Fibroblast of skin of abdomen (primary cell): ENCODE results near the gene ZFAND2B.

Experiments used
- DNase-seq: peaks from one replicate; pipeline ENCODE4 v3.0.0-alpha.2; 2013

ZFAND2B gene

DNA sequence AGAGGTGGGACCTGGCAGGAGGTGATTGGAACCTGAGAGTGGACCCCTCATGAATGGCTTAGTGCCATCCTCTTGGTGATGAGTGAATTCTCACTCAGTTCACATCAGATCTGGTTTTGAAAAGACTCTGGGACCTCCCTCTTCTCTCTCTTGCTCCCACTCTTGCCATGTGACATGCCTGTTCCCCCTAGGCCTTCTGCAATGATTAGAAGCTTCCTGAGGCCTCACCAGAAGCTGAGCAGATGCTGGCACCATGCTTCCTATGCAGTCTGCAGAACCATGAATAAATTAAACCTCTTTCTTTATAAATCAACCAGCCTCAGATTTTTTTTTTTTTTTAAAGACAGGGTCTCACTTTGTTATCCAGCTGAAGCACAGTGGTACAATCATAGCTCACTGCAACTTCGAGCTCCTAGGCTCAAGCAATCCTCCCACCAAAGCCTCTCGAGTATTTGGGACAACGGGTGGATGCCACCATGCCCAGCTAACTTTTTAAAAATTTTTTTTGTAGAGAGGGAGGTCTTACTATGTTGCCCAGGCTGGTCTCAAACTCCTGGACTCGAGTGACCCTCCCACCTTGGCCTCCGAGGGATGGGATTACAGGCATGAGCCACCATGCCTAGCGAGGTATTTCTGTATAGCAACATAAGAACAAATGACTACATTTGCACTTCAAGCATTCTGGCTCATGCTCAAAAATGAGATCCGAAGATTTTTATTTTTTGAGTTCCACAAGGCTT lies 2.0 kb upstream of the ZFAND2B start:
- no peak for DNase-seq

- DNase-seq, result no peak
Observed at GRCh38 chr2:219205165-219205538, 1.4 kb upstream of the ZFAND2B start.

- DNase-seq, result no peak
Observed at GRCh38 chr2:219205981-219206327, 628 bp upstream of the ZFAND2B start.

DNA sequence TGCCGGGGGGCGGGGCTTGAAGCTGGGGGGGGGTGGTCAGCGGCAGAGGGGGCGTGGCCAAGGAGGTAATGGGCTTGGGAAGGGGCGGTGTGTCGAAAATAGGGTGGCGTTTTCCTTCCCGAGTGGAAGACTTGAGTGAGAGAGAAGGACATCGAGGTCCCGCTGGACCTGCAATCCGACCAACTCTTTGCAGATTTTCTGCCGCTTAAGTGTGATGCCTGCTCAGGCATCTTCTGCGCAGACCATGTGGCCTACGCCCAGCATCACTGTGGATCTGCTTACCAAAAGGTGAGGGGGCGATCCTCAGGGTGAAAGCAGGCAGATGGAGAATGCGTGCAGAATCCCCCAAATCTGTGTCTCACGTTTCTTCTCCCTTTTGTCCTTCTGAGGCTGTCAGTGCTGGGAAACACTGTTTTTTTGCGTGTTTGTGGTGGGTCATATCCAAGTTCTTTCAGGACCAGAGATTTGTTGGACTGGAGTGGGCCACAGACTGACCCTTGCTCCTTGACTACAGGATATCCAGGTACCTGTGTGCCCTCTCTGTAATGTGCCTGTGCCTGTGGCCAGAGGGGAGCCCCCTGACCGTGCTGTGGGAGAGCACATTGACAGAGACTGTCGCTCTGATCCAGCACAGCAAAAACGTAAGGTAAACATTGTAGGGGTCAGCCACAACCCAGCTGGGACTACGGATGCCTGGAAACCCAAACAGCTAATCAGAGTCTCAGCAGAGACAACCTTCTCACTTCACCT lies 727 bp downstream of the ZFAND2B start:
- no peak for DNase-seq

GRCh38 chr2:219207884-219208740 lies 1.5 kb downstream of the ZFAND2B start:
- peak; percentile 29 for DNase-seq

GRCh38 chr2:219209236-219210195 lies 2.9 kb downstream of the ZFAND2B start:
- DNase-seq, result no peak

DNA sequence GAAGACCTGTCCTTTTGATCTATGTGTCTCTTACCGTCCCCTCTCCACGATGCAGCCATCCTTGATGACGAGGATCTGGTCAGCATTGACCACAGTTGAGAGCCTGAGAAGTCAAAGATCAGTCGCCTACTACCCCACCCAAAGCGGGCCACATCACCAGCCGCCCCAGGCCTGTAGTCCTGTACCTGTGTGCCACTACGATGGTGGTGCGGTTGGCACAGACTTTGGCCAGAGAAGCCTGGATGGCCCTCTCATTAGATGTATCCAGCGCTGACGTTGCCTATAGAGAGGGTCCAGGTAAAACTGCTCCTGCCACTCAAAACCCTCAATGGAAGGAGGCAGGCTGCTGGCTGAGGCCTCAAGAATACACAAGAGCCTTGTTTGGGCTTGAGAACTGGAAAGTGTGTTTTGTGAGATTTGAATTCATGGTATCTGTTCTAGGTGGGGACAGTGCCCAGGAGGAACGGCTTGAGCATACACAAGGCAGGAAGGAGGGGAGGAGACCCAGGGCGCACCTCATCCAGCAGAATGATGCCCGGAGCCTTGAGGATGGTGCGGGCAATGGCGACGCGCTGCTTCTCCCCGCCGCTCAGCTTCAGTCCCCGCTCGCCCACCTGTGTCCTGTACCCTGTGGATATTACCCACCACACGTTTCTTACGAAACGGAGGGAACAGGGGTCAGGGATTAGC lies 3.8 kb downstream of the ZFAND2B start:
- no peak for DNase-seq

DNA sequence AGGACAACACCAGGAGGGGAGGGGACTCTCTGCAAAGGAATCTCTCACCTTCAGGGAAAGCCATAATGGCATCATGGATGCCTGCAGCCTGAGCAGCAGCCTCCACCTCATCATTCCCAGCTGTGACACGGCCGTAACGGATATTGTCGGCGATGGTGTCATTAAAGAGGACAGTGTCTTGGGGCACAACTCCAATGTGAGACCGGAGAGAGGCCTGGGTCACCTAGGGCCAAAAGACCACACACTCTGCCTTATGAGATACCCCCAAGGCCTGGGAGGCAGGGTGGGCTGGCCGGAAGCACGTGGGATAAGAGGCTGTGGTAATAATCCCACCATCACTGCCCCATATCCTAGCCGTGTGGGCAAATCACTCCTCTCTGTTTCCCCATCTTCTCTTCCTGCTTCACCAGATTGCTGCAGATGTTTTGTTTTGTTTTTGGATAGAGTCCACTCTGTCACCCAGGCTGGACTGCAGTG lies 4.3 kb downstream of the ZFAND2B start:
- DNase-seq, result no peak

GRCh38 chr2:219213026-219213415 lies 6.4 kb downstream of the ZFAND2B start:
- DNase-seq, result no peak

DNA sequence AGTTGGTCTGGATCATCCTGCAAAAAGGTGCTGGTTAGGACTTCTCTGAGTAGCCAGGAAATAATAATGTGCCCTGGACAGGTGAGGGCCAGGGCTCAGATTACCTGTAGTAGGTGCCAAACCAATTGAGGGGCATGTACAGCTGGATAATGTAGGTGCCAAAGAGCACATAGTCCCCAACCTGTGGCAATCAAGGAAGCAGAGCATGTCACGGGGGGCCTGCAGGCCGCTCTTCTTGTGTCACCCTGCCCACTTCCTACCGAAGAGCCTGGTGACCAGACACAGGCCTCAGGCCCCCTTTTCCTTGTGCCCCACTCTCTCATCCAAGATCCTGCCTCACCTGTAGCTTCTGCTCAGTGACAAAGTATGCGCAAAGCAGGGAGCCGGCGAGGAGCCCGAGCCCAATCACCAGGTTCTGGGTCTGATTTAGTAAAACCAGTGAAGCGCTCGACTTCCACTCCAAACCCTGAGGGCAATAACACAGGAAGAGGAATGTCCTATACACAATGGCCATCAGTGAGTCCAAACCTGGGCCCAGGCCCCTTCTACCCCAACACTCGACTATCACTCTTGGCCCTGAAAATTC lies 7.0 kb downstream of the ZFAND2B start:
- DNase-seq, result no peak

DNA sequence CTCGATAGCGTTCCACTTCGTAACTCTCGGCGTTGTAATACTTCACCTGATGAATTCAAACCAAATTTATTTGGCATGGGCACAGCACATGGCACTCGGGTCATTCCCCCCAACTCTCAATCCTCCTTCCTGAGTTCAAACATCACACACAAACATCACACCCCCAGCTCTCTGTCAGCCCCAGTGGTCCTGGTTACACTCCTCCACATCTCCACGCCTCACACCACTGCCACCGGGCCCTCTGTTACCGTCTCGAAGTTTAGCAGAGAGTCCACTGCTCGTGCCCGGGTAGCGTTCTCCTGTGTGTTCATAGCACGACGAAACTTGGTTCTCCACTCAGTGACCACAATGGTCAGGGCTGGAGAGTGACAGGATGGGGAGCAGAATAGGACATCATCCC lies 7.6 kb downstream of the ZFAND2B start:
- no peak for DNase-seq

DNA sequence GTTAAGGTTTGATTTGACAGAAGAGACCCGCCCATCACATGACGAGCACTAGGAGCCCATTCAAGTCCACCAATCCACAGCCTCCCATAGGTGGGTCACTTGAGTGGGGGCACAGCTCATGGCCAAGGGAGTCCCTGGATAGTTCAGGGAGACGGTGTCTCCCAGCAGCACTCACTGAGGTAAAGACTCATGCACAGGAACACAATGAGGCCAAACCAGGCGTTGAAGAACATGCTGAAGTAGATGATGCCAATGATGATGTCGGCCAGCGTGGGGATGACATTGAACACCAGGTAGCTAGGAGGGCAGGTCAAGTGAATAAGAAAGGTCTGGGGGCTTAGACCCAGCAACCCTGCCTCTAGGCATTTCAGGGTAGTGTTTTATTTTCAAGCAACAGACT lies 8.2 kb downstream of the ZFAND2B start:
- DNase-seq, result no peak

DNA sequence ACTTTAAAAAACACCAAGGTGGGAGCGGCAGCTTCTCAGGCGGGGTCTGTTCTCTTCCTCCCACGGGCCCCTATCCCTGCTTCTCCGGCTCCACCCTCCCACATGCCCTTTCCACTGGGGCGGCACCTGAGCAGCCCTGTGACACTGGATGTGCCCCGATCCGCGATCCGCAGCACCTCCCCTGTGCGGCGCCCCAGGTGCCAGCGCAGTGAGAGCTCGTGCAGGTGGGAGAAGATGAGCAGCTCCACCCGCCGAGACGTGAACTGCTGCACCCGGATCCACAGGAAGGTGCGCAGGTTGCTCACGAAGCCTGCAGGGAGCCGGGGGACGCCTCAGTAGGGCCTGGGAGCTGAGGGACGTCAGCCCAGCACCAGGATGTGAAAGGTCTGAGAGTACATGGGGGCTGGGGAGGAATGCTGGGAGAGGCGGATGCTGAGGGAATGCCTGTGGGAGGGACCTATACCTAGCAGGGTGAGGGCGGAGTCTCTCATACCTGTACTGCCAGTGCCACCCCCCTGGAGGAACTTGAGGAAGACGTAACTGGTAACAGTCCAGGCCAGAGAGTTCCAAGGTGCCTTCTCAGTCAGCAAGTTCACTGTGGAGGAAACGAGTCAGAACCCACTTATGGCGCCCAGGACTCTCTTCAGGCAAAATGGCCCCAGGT lies 9.4 kb downstream of the ZFAND2B start:
- DNase-seq, result no peak

DNA sequence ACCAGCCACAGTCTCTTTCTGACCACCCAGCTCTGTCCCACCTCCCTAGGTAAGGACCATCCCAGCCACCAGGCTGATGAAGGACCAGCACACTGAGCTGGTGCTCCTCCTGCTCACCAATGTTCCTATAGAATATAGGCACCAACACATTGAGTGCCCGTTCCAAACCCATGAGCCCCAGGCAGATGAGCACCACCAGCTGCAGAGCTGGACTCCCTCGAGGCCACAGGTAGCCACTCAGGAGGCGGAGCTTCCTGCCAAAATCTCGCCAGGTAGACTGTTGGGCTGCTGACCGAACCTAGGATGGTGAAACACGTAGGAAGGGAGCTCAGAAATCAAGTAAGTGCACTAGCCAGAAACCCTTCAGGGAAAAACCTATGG lies 9.9 kb downstream of the ZFAND2B start:
- no peak for DNase-seq

- peak; percentile 71 for DNase-seq
Observed at GRCh38 chr2:219218217-219218731, 11.7 kb downstream of the ZFAND2B start.

DNA sequence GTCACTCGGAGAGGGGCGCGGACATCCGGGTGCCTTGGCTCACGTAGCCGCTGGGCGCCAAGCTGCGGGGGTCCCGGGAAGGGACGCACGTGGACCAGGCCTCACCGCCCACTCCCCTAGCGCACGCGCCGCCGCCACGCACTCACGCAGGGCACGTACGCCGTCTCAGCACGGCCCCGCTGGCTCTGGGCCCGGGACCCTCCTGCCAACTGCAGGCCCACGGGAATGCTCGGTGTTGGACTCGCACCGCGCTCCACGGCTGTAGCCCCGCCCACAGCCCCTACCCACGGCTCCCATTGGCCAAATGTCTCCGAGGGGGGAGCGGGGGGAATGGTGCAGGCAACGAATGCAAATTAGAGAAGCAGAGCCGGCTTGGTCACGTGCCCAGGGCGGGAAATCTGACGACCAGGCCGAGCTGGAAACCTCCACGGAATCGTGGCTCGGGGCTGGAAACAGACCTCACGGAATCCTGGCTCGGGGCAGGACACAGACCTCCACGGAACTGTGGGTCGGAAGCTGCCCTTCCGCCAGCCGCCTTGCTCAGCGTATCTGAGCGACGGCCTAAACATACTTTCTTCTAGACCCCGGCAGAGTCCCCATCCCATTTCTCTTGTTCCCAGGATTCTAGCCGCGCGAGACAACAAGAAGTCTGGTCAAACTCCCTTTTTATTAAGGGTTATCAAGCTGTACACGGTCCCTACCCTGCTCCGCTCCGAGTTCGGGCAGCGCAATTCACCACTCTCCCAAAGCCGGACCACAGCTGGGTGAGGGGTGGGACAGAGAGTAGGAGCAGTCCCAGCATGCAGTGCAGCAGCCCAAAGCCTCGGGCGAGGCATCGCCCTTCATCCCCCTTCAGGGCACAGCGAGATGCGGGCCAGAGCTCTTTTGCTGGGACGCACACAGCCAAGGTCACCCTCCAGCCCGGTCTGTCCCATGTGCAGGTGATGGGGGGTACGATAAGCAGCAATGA lies 12.4 kb downstream of the ZFAND2B start, which contains the start of gene ABCB6:
Gene ABCB6 (minus strand): TSS at position 227 of the 970 bp plus-strand sequence. CDS start 285 bp downstream, outside the sequence.
- peak; percentile 96 for DNase-seq

- no peak for DNase-seq
Observed at GRCh38 chr2:219219784-219220532, 13.4 kb downstream of the ZFAND2B start.
